HG03066 (cell line): ENCODE data around the gene THADA.

Experiments
- ATAC-seq: cut with Tn5 transposase; IDR thresholded peaks from one replicate; pipeline ENCODE4 v1.9.1; 2021; ENCODE audit warnings: low read depth; ENCODE audit not compliant: unreplicated experiment

Gene THADA

DNA sequence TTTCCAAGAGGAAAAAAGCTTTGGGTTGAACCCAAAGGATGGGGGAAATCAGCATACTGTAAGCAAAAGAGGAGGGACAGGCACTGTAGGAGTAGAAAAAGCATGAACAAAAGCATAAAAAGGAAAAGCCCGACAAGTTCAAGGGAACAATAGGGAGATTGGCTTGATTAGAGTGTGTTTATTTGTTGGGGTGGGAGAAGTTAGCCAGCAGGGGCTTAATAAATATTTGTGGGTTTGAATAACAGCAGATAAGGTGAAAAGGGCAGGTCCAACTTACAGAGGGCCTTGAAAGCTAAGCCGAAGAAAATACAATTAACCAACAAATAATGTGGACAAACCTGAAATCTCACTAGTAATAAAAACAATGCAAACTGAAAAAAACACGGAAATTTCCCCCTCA, 126.7 kb downstream of the THADA start:
- ATAC-seq = no peak

- no peak for ATAC-seq
Observed at GRCh38 chr2:43467891-43468290, 127.9 kb downstream of the THADA start.

- no peak for ATAC-seq
Observed at GRCh38 chr2:43465234-43465633, 130.6 kb downstream of the THADA start.

DNA sequence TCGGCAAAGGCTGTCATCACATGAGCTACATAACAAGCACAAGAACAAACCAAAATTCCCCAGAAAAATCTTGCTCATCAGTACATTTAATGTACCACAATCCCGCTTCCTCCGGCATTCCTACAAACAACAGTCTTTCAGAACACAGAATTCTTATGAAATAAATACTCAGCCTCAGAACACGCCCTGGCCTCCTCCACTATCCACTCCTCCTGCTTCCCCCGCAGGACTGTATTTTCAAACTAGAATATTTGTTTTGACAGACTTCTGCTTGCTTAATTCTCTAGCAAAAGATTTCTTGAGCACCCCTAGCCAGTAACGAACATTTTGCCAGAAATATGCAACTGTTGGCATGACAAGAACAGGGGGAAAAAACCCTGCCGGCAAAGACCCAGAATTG, 131.2 kb downstream of the THADA start:
- ATAC-seq = no peak

DNA sequence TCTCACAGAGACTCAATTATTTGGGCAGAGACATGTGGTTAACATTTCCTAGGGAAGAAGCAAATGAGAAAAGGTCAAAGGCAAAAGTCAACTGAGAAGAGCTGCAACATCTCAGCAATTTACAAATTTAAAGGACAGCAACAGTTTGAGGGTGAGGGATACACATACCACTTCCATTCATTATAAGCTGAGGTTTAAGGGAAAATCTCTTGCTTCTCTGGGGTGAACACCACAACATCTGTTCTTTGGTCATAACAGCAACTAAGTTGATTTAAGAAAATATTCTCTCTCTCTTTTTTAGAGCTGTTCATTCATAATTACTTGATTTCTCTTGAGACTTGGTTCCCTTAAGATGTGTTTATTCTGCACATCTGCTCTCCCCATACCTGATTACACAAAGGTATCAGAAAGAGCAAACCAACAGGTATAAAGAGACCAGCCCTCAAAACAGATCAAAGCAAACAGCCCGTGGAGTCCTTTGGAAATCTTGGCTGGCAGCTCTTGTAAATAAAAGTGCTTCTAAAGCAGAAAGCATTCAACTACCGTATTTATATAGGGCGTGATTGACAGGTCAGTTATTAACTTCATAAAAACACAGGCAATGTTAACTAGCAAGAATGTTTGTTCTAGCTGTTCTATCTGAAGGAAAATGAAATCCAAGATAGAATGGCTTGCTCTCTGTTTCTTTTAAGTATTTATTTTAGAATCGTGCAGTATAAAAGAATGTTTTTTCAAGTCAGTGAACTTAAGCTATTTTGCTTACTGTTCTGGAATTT, 132.8 kb downstream of the THADA start:
- no peak for ATAC-seq

DNA sequence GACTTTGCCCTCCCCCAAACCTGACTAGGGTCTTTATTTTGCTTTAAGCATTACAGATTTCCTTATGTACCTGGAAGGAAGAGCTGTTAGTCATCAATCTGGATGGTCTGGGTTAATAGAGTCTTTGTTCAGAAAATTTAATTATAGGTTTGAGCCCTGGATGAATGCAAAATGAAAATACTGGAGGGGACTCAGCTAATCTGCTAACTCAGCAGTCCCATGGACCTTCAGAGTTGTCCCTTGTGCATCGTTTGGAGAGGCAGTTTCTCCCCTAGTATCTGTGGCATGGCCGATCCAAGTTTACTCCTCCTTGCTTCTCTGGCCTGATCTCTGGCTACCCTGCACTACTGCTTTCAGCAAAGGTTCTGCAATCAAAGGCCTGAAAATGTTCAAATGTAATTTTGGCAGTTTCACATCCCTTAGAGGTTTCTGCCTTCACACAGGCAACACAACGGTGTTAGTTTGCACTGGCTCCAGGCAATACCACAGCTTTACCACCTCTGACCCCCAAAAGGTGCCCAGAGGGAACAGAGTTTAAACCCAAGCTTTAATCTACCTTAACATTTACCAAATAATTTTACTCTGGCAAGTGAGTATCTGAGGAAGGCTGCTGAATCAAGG, 134.3 kb downstream of the THADA start:
- ATAC-seq = peak; percentile 87

DNA sequence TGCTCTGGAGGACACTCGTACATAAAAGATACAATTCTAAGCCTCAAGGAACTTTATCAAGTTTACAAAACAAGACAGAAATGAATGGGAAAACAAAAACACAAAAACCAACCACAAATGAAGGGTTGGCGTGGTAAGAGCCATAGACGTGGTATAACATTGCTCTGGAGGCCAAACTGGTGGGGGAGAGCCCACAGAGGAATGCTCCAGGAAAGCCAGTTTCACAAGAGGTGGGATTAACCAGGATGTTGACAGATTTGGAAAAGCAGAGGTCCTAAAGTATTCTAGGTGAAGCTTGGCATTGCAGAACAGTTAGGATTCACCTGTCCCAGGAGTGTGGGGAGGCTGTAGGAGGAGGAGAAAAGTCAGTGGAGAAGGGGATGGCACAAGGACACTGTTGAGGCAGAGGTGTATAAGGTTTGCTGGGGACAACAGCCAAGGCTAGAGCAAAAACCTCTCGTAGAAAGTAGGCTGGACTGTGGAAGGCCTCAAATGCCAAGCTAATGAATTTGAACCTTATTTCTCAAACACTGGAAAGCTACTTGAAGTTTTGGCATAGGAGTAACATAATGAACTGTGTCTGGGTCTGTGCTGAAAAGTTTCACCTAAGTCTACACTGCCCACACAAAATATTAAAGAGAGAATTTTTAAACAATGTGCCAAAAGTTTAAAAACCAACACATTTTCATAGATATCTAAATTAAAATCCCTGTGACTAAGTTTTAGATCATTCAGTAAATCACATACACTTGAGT, 135.1 kb downstream of the THADA start:
- no peak for ATAC-seq

- no peak for ATAC-seq
Observed at GRCh38 chr2:43460174-43460546, 135.7 kb downstream of the THADA start.

DNA sequence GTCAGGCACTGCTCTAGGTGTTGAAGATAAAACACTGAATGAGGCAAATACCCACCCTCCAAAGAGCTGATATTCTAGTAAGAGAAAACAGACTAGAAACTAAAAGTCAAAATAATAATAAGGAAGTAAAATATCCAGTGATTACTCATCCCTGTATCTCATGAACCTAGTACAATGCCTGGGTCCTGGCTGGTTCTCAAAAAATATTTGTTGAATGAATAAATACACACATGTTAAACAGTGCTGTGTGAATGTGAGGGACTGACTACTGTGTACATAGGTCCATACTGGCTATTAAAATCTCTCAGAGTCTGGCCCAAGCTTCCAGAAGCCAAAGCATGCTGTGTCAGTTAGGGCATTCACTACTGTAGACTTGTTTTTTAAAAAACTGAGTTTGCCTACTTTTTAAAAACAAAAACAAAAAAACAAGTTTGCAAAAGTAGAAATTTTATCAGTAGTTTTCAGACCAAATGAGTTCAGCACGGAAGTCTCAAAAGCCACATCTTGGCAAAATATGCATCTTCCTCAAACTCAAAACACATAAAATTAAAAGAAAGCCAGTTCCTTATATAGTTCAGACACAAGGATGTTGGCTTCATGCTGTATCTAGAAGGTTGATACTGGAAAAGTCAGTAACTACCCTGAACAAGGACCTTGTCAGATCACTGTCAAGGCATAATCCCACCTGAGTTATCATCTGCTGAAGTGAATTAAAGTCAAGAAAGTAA, 136.2 kb downstream of the THADA start:
- no peak for ATAC-seq

DNA sequence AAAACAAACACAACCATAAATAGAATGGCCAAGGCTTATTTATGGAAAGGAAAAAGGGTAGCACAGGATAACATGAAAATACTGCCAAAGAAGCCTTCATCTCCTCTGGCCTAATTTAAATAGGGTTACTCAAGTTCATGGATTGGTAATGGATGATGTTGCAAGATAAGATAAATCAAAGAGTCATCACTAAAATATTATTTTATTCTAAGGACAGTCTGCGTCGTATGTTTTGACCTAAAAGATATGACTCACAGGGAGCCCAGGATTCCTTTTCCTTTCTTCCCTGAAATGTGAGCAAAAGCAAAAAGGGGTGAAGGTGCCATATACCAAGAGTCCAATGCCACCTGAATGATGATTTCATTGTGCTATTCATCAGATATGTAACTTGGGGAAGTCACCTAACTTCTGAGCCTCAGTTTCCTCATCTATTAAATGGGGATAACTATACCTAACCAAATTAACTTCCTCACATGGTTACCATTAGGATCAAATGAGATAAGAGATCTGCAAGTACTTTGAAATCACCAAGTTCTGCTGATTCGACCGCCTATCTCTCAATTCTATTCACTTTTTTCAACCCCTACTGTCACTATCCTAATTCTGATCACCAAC, 137.7 kb downstream of the THADA start:
- no peak for ATAC-seq

DNA sequence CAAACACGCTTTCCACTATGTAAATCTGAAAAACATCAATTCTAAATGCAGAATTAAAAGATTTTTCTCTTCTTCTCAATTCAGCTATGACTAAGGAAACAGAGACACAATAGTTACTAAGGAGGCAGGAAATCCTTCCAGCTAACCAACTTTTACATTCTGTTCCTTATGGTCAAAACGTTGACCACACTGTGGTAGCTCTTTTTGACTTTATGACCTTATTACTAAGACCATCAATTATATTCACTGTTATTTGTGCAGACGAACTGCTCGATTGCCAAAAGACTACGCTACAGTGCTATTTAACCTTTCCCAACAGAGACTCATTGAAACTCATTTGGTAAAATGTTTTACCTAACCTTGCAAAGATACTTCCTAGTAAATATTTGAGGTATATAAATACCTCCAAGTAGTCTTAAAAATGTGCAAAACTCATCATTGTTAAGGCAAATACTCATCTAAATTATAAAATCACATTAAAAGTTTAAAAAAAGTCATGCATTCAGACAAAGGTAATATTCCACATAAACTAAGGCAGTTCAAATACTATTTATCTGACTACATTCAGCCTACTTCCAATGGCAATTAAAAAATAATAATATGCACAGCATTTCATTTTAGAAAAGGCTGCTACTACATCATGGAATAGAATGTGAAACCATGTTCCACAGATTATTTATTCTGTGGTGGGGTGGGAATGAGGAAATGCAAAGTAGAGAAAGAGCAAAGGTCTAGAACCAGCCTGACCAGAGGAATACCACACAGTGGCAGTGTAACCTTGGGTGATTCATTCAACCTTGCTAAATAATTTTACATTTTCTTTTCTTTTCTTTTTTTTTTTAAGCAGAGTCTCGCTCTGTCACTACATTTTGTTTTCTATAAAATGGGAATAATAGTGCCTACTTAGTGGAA, 139.9 kb downstream of the THADA start:
- ATAC-seq = no peak

DNA sequence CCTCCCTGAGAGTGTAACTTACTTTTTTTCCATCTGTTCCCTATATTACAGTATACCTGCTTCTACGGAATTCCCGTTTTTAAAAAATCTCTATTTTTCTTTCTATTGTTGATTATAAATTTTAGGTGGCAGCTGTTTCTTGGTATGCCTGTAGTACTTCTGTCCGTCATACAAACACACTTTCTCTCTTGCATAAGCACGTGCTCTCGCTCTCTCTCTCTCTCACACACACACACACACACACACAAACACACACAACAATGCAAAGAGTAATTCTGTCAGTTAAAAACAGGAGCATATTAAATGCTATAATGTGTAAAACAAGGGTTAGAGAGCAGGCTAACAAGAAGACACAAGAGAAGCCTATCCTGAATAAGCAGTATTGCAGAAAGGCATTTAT, 140.5 kb downstream of the THADA start:
- ATAC-seq = no peak

- no peak for ATAC-seq
Observed at GRCh38 chr2:43454791-43455190, 141.0 kb downstream of the THADA start.

- no peak for ATAC-seq
Observed at GRCh38 chr2:43453179-43454170, 142.4 kb downstream of the THADA start.

- ATAC-seq = no peak
Observed at GRCh38 chr2:43452318-43452731, 143.5 kb downstream of the THADA start.

GRCh38 chr2:43450617-43451016, 145.2 kb downstream of the THADA start:
- ATAC-seq = no peak

- ATAC-seq = no peak
Observed at GRCh38 chr2:43448822-43449110, 147.1 kb downstream of the THADA start.

GRCh38 chr2:43448011-43448821, 147.6 kb downstream of the THADA start:
- ATAC-seq = no peak
